GOT3 (cell line): Measurements from ENCODE around the gene CDC42SE2.
"Not testable (repeated sequence)": the region's sequence is repeated elsewhere in the genome, so short reads cannot be mapped to it uniquely, and the experiment has no call there.

ENCODE experiments used
- DNase-seq: peaks from one replicate; lab custom pipeline; 2025; ENCODE audit warnings: mixed read lengths; lab: John Stamatoyannopoulos, UW

CDC42SE2 gene

GRCh38 chr5:131318455-131318854 lies 54.6 kb downstream of the CDC42SE2 start:
- no peak for DNase-seq

- DNase-seq: no peak
Measured at GRCh38 chr5:131321066-131321465, 57.2 kb downstream of the CDC42SE2 start.

DNA sequence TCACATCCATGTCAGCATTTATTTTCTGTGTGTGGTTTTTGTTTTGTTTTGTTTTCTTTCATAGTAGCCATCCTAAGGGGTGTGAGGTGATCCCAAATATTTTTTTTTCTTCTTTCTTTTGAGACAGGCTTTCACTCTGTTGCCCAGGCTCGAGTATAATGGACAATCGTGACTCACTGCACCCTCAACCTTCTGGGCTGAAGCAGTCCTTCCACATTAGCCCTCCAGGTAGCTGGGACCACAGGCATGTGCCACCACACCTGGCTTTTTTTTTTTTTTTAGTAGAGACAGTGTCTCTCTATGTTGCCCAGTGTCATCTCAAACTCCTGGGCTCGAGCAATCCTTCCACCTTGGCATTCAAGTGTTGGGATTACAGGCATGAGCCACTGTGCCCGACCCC lies 59.1 kb downstream of the CDC42SE2 start:
- no peak for DNase-seq

DNA sequence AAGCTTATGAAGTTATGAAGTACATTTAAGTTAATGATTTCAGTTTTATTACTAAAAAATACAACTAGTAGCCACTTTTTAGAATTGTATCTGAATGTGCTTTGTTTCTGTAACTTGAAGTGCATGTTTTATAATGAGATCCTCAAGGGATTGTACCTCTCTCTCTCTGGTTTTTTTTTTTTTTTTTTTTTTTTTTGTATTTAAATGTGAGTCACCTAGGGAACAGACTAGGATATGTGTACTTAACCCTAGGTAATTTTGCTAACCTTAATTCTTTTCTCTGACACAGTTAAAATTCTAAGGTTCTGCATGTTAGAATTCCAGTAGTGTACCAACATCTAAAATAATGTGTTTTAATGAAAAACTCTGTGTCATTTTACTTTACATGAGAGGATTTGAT lies 59.5 kb downstream of the CDC42SE2 start:
- no peak for DNase-seq

- DNase-seq: no peak
Measured at GRCh38 chr5:131324303-131324702, 60.5 kb downstream of the CDC42SE2 start.

DNA sequence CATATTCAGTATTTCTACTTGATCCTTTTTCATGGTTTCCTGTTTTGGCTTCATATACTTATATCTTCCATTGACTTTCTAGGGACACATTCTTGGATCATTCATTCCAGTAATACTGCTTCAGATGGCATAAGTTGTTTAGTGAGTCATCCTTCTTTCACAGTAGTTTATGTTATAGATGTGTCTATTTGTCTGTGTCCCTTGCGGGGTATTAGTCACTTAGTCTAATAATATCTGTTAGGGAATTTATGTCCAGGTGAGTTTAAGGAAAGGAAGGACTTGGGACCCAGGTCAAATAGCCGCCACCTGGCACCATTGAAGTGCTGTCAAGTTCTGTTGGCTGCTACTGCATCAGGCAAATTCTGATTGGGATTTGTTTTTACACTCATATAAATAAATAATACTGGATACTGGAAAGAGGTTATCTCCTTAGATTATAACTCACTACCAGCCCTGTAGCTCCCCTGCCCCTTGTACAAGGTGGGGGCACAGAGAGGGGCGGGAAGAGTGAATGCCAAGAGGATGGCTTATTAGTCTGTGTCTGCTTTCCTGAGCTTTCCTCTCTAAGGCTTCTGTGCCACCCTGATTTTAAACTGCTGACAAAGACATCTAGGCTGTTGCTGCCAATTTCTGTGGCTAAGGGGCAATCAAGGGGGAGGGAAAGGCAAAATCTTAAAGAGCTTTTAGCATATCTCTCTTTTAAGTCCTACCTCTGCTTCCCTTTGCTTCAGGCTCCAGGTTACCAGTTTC lies 64.9 kb downstream of the CDC42SE2 start:
- DNase-seq: no peak

- DNase-seq: no peak
Measured at GRCh38 chr5:131329286-131329560, 65.4 kb downstream of the CDC42SE2 start.

- DNase-seq: no peak
Measured at GRCh38 chr5:131330031-131330430, 66.2 kb downstream of the CDC42SE2 start.

GRCh38 chr5:131335756-131336155 lies 71.9 kb downstream of the CDC42SE2 start:
- not testable (repeated sequence) for DNase-seq

GRCh38 chr5:131336801-131337200 lies 72.9 kb downstream of the CDC42SE2 start:
- not testable (repeated sequence) for DNase-seq

DNA sequence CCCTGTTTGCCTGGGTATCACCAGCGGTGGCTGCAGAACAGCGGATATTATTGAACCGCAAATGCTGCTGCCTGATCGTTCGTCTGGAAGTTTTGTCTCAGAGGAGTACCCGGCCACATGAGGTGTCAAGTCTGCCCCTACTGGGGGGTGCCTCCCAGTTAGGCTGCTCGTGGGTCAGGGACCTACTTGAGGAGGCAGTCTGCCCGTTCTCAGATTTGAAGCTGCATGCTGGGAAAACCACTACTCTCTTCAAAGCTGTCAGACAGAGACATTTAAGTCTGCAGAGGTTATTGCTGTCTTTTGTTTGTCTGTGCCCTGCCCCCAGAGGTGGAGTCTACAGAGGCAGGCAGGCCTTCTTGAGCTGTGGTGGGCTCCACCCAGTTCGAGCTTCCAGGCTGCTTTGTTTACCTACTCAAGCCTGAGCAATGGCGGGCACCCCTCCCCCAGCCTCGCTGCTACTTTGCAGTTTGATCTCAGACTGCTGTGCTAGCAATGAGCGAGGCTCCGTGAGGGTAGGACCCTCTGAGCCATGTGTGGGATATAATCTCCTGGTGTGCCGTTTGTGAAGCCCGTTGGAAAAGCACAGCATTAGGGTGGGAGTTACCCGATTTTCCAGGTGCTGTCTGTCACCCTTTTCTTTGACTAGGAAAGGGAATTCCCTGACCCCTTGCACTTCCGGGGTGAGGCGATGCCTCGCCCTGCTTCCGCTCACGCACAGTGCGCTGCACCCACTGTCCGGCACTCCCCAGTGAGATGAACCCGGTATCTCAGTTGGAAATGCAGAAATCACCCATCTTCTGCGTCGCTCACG lies 73.6 kb downstream of the CDC42SE2 start:
- not testable (repeated sequence) for DNase-seq

- no peak for DNase-seq
Measured at GRCh38 chr5:131338051-131338453, 74.2 kb downstream of the CDC42SE2 start.

DNA sequence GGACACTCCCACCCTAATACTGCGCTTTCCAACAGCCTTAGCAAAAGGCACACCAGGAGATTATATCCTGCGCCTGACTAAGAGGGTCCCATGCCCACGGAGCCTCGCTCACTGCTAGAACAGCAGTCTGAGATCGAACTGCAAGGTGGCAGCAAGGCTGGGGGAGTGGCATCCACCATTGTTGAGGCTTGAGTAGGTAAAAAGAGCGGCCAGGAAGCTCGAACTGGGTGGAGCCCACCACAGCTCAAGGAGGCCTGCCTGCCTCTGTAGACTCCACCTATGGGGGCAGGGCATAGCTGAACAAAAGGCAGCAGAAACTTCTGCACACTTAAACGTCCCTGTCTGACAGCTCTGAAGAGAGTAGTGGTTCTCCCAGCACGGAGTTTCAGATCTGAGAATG lies 80.4 kb downstream of the CDC42SE2 start:
- not testable (repeated sequence) for DNase-seq

- DNase-seq: not testable (repeated sequence)
Measured at GRCh38 chr5:131346204-131346603, 82.4 kb downstream of the CDC42SE2 start.

- no peak for DNase-seq
Measured at GRCh38 chr5:131353991-131354390, 90.1 kb downstream of the CDC42SE2 start.

GRCh38 chr5:131355971-131356528 lies 92.2 kb downstream of the CDC42SE2 start:
- DNase-seq: no peak

GRCh38 chr5:131356619-131357018 lies 92.8 kb downstream of the CDC42SE2 start:
- DNase-seq: no peak

DNA sequence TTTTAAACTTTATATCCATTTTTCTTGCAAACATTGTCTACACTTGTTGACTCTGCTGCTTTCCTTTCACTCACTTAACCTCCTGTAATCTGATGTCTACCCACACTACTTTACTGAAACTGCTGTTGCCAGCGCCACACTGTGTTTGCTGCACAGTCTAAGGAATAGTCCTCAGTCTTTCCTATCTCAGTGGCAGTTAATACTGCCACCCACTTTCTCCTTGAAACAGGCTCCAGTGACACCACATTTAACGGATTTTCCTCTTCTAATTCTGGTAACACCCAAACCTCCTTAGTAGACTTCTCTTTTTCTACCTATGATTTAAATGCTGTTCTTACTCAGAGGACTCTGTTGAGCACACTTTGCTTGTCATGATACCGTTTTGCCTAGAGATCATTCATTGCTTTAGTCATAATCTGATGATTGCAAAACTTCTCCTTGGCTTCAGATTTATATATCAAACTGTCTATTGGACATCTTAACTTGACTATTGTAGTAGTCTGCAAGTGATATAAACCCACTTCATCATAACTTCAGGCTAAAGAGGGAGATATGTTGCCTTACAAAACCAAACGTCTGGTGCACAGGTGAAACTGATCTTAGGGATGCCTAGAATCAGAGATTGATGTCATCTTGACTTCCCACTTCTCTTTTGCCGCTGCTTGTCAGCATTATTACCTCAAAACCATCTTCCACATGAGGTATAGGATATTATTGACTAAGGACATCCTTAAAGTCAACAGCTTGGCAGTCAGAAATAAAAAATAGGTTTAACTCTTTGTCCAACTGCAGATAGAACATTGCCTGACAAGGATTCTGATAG lies 94.1 kb downstream of the CDC42SE2 start:
- no peak for DNase-seq

DNA sequence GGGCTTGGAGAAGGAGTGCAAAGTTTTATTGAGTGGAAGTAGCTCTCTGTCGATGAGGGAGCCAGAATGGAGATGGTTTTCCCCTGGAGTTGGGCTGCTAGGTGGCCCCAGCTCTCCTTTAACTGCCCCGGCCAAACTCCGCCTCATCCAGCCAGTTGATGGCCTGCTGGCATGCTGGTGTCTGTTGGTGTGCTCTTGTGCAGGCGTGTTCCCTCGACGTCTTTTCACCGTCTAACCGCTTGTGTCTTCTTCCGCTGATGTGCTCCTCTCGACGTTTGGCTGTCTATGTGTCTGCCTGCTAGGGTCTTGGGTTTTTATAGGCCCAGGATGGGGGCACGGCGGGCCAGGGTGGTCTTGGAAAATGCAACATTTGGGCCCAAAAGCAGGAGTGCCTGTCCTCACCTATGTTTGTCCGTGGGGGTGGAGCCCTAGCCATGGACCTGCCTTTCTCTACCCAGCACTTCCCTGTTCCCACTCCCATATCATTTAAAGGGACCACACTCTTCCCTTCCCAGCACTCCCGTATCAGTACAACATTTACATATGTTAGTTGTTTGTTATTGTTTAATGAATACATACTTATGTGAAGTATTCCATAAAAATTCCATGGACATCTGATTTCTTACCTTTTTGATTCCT lies 97.9 kb downstream of the CDC42SE2 start:
- DNase-seq: no peak

DNA sequence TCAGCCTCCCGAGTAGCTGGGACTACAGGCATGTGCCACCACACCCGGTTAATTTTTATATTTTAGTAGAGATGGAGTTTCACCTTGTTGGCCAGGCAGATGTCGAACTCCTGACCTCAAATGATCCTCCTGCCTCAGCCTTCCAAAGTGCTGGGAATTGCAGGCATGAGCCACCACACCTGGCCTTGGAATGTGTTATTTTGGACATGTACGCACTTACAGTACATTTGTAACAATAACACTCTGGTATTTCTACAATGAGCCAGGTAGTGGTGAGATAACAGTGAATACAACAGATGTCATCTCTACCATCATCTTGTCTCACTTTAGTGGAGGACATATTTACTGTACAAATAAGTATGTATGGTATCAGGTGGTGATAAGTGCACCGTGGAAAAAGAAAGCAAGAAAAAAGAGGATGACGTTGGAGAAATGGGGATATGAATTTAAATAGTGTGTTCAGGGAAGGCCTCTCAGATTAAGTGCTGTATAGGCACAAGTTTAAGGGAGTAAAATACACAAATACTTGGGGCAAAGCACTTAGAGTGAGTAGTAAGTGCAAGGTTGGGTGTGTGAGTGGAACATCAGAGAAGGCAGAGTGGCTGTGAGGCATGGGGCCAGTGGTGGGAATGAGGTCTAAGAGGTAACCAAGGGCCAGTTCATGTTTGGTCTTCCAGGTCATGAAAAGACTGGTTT lies 100.1 kb downstream of the CDC42SE2 start:
- DNase-seq: no peak

GRCh38 chr5:131364507-131365050 lies 100.7 kb downstream of the CDC42SE2 start:
- DNase-seq: no peak
